Gastroesophageal sphincter (tissue), 4 donors: Measurements from ENCODE around the gene MKLN1. TPM values are rescaled to one million over a fixed set of nuclear protein-coding genes. Genes with fewer than 3 reads are reported as not detected.
A peak's percentile ranks its signal among the peaks of the same experiment; 100 is the strongest.

Experiments used
- ATAC-seq: fragments of 150-250 bp; one replicate; pipeline ENCODE4 v1.9.1; 2016; ENCODE audit warnings: mild to moderate bottlenecking, moderate library complexity
- H3K27ac ChIP-seq, 4 donors: fragments of 200-600 bp; sonication (generic) in 3 of 4; 1 replicate in 3 of 4; 2 replicates in 1 of 4; pipeline ENCODE4 v1.5.1; 2016 to 2019
- H3K27me3 ChIP-seq: fragments of 200-600 bp; sonication (generic); one replicate; pipeline ENCODE4 v1.5.1; 2019
- H3K36me3 ChIP-seq, 2 donors: fragments of 200-600 bp; sonication (generic); one replicate each; pipeline ENCODE4 v1.5.1; 2019; ENCODE audit warnings: control low read depth in 1 of 2
- H3K4me1 ChIP-seq, 3 donors: fragments of 200-600 bp; sonication (generic); 1 replicate in 2 of 3; 2 replicates in 1 of 3; pipeline ENCODE4 v1.5.1; 2016 to 2019; ENCODE audit warnings: control low read depth in 2 of 3
- H3K4me3 ChIP-seq, 2 donors: fragments of 200-600 bp; sonication (generic); one replicate each; pipeline ENCODE4 v1.5.1; 2019; ENCODE audit warnings: mild to moderate bottlenecking in 1 of 2, moderate library complexity in 1 of 2
- H3K9me3 ChIP-seq, 3 donors: fragments of 200-600 bp; sonication (generic); one replicate each; pipeline ENCODE4 v1.5.1; 2017 to 2019; ENCODE audit warnings: control low read depth in 2 of 3
- CTCF ChIP-seq, 4 experiments: fragments of 200-600 bp in 2 of 4; fragments of 450-650 bp in 2 of 4; sonication (generic) in 1 of 4; IDR thresholded peaks; one replicate each; pipeline ENCODE4 v1.5.1; 2017 to 2019; ENCODE audit warnings: antibody characterized with exemption in 4 of 4, mild to moderate bottlenecking in 2 of 4, moderate library complexity in 2 of 4
- EP300 ChIP-seq: sonication (generic); formaldehyde crosslinking; IDR thresholded peaks from one replicate; pipeline ENCODE4 v1.6.1; 2017; ENCODE audit warnings: antibody characterized with exemption, mild to moderate bottlenecking
- POLR2A ChIP-seq, 2 donors: fragments of 450-650 bp; IDR thresholded peaks; one replicate each; pipeline ENCODE4 v1.6.1; 2017; ENCODE audit warnings: antibody characterized with exemption in 2 of 2, mild to moderate bottlenecking in 2 of 2, moderate library complexity in 1 of 2
- POLR2AphosphoS5 ChIP-seq: sonication (generic); formaldehyde crosslinking; IDR thresholded peaks from one replicate; pipeline ENCODE4 v1.6.1; 2017; ENCODE audit warnings: antibody characterized with exemption
- WGBS, 2 donors: methylation state at CpG; one replicate each; pipeline ENCODE4 v1.1.5; 2018; ENCODE audit warnings: low coverage in 1 of 2; 5-methylcytosine and 5-hydroxymethylcytosine counted together
- total RNA-seq, 4 donors: library from RNA; depleted of rRNA; stranded (reverse); fragments of >200 nt; gene quantifications; one replicate each; pipeline ENCODE4 v1.1.0, GENCODE V29; 2016

MKLN1 gene
- total RNA-seq, 4 donors from 2014 or later, result 40.4 to 82.8 (median 58.6) TPM

- peak; percentile 77 for ATAC-seq
- peaks cover 0 to 8% (median 0%) of the 10 kb centered on the region in 3 donors for H3K9me3 ChIP-seq
- H3K27ac ChIP-seq, result peak overlapping the region; percentile 63 to 77 (median 74)
- WGBS, 2 donors, result 20 to 22% methylated on average over 1 of the region's 1 CpG
- TF ChIP-seq POLR2AphosphoS5 (peak; percentile 66), CTCF (IDR thresholded peaks at IDR 0.05) (no peak), EP300 (no peak), POLR2A (IDR thresholded peaks at IDR 0.05) (no peak)
- no peak overlapping the region for H3K4me3 ChIP-seq
- no peaks in the 10 kb centered on the region for H3K27me3 ChIP-seq
- peaks cover 0 to 37% of the 10 kb centered on the region in 2 donors for H3K36me3 ChIP-seq
- H3K4me1 ChIP-seq, result peaks cover 0 to 48% (median 9%) of the 10 kb centered on the region in 3 donors
Observed at GRCh38 chr7:131400681-131401176, 73.1 kb downstream of the MKLN1 start.

- Histone ChIP-seq H3K4me3 (no peak overlapping the region), H3K36me3 (peaks cover 0 to 37% of the 10 kb centered on the region in 2 donors), H3K9me3 (peaks cover 0 to 8% (median 0%) of the 10 kb centered on the region in 3 donors), H3K4me1 (peaks cover 0 to 48% (median 9%) of the 10 kb centered on the region in 3 donors), H3K27ac (peak overlapping the region; percentile 61 to 77 (median 74)), H3K27me3 (no peaks in the 10 kb centered on the region)
- no peak for TF ChIP-seq EP300
- TF ChIP-seq CTCF (IDR thresholded peaks at IDR 0.05), result no peak
- TF ChIP-seq POLR2AphosphoS5, result no peak
- TF ChIP-seq POLR2A (IDR thresholded peaks at IDR 0.05), result no peak
- no peak for ATAC-seq
Observed at GRCh38 chr7:131401194-131401593, 73.5 kb downstream of the MKLN1 start.

GRCh38 chr7:131403322-131403721, 75.6 kb downstream of the MKLN1 start:
- Histone ChIP-seq H3K36me3 (peaks cover 0 to 34% of the 10 kb centered on the region in 2 donors), H3K27me3 (no peaks in the 10 kb centered on the region), H3K27ac (no peak overlapping the region), H3K9me3 (peaks cover 0 to 8% (median 0%) of the 10 kb centered on the region in 3 donors), H3K4me3 (no peak overlapping the region), H3K4me1 (peaks cover 0 to 63% (median 9%) of the 10 kb centered on the region in 3 donors)
- 100% methylated on average over 1 to 2 of the region's 2 CpGs for WGBS, 2 donors
- TF ChIP-seq POLR2AphosphoS5 (no peak), CTCF (IDR thresholded peaks at IDR 0.05) (no peak), EP300 (no peak), POLR2A (IDR thresholded peaks at IDR 0.05) (no peak)
- ATAC-seq, result no peak

GRCh38 chr7:131404226-131404911, 76.7 kb downstream of the MKLN1 start:
- no peak overlapping the region for H3K27ac ChIP-seq
- no peaks in the 10 kb centered on the region for H3K27me3 ChIP-seq
- H3K4me3 ChIP-seq, result no peak overlapping the region
- no peak for TF ChIP-seq CTCF (IDR thresholded peaks at IDR 0.05)
- TF ChIP-seq POLR2A (IDR thresholded peaks at IDR 0.05), result no peak
- no peak for TF ChIP-seq POLR2AphosphoS5
- no peak for TF ChIP-seq EP300
- 83 to 97% methylated on average over 2 to 7 of the region's 7 CpGs for WGBS, 2 donors
- peaks cover 0 to 8% (median 0%) of the 10 kb centered on the region in 3 donors for H3K9me3 ChIP-seq
- ATAC-seq, result no peak
- peaks cover 0 to 29% of the 10 kb centered on the region in 2 donors for H3K36me3 ChIP-seq
- peaks cover 0 to 59% (median 11%) of the 10 kb centered on the region in 3 donors for H3K4me1 ChIP-seq
